ENCODE results near the gene SIRT6. TPM values are rescaled to one million over a fixed set of nuclear protein-coding genes. Genes with fewer than 3 reads are reported as not detected.

SIRT6 gene
- total and polyA plus RNA-seq, 2 donors (not counting 3 experiments of a cell fraction or from before 2014, with no cell fraction given) = 26.9 to 36.6 TPM

DNA sequence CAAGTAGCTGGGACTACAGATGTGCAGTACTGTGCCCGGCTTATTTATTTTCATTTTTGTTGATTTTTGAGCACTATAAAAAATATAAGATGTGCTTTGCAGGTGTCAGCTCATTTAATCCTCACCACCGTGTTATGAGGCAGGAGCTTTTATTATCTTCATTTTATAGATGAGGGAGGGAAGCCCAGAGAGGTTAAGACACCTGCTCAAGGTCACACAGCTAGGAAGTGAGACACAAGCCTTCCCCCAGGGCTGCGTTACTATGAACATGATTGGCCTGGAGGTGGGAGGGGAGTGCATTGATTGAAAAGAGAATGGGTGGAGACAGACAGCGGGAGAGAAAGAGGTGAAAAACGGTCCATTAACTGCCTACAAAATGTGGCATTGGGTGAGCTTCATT, 7.3 kb upstream of the SIRT6 start:
- FAIRE-seq (no peak), DNase-seq (ENCODE audit: low read depth, low spot score) (no peak)
- H3K9ac ChIP-seq (replicated peaks; ENCODE audit: extremely low read depth, insufficient read depth, low read length) = no peak overlapping the region
- H3K27me3 ChIP-seq (ENCODE audit: control insufficient read depth in 2 of 2, insufficient read depth in 2 of 2, low read length in 2 of 2) = peaks cover 0 to 2% of the 10 kb centered on the region in 2 experiments
- no peak overlapping the region for H3K27ac ChIP-seq (ENCODE audit: insufficient read depth, low read depth, low read length)
- no peaks in the 10 kb centered on the region for H3K36me3 ChIP-seq (ENCODE audit: control insufficient read depth in 2 of 2, extremely low read depth in 1 of 2, insufficient read depth in 2 of 2, low read length in 2 of 2)
- ChIA-PET CTCF (interaction anchor here (1.0 to 2.3 kb wide), 5 partner anchors 12 to 49 kb away, joined by 3 to 7 read pairs (median 6); no protein-coding TSS in a partner anchor), POLR2A (no interaction called here)
- no peak overlapping the region for H2AFZ ChIP-seq (ENCODE audit: low read depth, low read length)
- TF ChIP-seq GATA2 (IDR thresholded peaks at IDR 0.05; ENCODE audit: insufficient read depth, insufficient read length, low read depth, low read length) (no peak), FOS (IDR thresholded peaks at IDR 0.05; ENCODE audit: borderline replicate concordance, insufficient read depth, low read length) (no peak), EZH2 (IDR thresholded peaks at IDR 0.05; ENCODE audit: borderline replicate concordance, low read depth, low read length, severe bottlenecking) (no peak), POLR2AphosphoS5 (IDR thresholded peaks at IDR 0.05; ENCODE audit: insufficient read depth, low read depth, low read length) (no peak), POLR2A (IDR thresholded peaks at IDR 0.05; ENCODE audit: low read depth, low read length) (no peak), MYC (IDR thresholded peaks at IDR 0.05; ENCODE audit: low read depth, low read length) (no peak), JUN (IDR thresholded peaks at IDR 0.05; ENCODE audit: borderline replicate concordance, insufficient read depth, insufficient read length, low read depth) (no peak)
- TF ChIP-seq, protein P1, sequence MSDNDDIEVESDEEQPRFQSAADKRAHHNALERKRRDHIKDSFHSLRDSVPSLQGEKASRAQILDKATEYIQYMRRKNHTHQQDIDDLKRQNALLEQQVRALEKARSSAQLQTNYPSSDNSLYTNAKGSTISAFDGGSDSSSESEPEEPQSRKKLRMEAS (IDR thresholded peaks at IDR 0.05; ENCODE audit: insufficient read depth, insufficient read length) = no peak
- TF ChIP-seq, protein P2, sequence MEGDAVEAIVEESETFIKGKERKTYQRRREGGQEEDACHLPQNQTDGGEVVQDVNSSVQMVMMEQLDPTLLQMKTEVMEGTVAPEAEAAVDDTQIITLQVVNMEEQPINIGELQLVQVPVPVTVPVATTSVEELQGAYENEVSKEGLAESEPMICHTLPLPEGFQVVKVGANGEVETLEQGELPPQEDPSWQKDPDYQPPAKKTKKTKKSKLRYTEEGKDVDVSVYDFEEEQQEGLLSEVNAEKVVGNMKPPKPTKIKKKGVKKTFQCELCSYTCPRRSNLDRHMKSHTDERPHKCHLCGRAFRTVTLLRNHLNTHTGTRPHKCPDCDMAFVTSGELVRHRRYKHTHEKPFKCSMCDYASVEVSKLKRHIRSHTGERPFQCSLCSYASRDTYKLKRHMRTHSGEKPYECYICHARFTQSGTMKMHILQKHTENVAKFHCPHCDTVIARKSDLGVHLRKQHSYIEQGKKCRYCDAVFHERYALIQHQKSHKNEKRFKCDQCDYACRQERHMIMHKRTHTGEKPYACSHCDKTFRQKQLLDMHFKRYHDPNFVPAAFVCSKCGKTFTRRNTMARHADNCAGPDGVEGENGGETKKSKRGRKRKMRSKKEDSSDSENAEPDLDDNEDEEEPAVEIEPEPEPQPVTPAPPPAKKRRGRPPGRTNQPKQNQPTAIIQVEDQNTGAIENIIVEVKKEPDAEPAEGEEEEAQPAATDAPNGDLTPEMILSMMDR (IDR thresholded peaks at IDR 0.05; ENCODE audit: extremely low read depth in 1 of 2, insufficient read depth in 1 of 2, low read depth in 1 of 2, low read length in 2 of 2) = no peak
- H3K4me1 ChIP-seq (ENCODE audit: control insufficient read depth, extremely low read depth, insufficient read depth, low read length) = no peaks in the 10 kb centered on the region
- BruUV-seq (replicated peaks) = no TSS peak
- no peak overlapping the region for H3K4me2 ChIP-seq (ENCODE audit: insufficient read depth, low read length)
- no peaks in the 10 kb centered on the region for H3K9me3 ChIP-seq (replicated peaks; ENCODE audit: control insufficient read depth, insufficient read depth, low read length)
- no peaks in the 10 kb centered on the region for H3K79me2 ChIP-seq (ENCODE audit: control insufficient read depth, insufficient read depth, low read length)
- dilution Hi-C loops (cut with MboI; ENCODE audit: extremely low pct_ligation_motif_present, low sequenced_read_pairs) = no loop called here
- intact Hi-C loops (cut with micrococcal nuclease) = loop anchor here (5.0 kb wide), 2 partner anchors 202 to 508 kb away; partner anchors contain the start of gene EEF2
- H3K9me1 ChIP-seq (replicated peaks; ENCODE audit: control insufficient read depth, extremely low read depth, insufficient read depth, low read length) = no peaks in the 10 kb centered on the region
- no peaks in the 10 kb centered on the region for H4K20me1 ChIP-seq (replicated peaks; ENCODE audit: control insufficient read depth, extremely low read depth, insufficient read depth, low read length)
- no peak overlapping the region for H3K4me3 ChIP-seq (replicated peaks in 1 of 3; ENCODE audit: insufficient read depth in 1 of 3, low read depth in 1 of 3, low read length in 3 of 3)

Measured in endothelial cell of umbilical vein (primary cell).